Testis (tissue), 2 donors: ENCODE measurements around the gene ZNF554.

ENCODE experiments used
- CTCF ChIP-seq, 3 experiments: fragments of 450-650 bp in 2 of 3; fragments of 200-600 bp in 1 of 3; sonication (generic) in 1 of 3; IDR thresholded peaks; one replicate each; pipeline ENCODE4 v1.5.1; 2016 to 2019; ENCODE audit warnings: antibody characterized with exemption in 3 of 3, mild to moderate bottlenecking in 2 of 3, moderate library complexity in 1 of 3
- POLR2A ChIP-seq: fragments of 450-650 bp; IDR thresholded peaks from one replicate; pipeline ENCODE4 v1.6.1; 2017; ENCODE audit warnings: antibody characterized with exemption, mild to moderate bottlenecking, moderate library complexity

GRCh38 chr19:2790194-2790556, 29.5 kb upstream of the ZNF554 start:
- TF ChIP-seq CTCF (IDR thresholded peaks at IDR 0.05) (no peak), POLR2A (no peak)
